Astrocyte of the spinal cord (primary cell): ENCODE measurements around the gene MATK.

Experiments
- DNase-seq: peaks from one replicate; pipeline ENCODE4 v3.0.0; 2011; ENCODE audit warnings: low read depth, low spot score
- H3K4me3 ChIP-seq: 2 replicates; pipeline ENCODE4 v1.5.1; 2011; ENCODE audit warnings: low read depth, mild to moderate bottlenecking, low read length, moderate library complexity
- CTCF ChIP-seq: IDR thresholded peaks from 2 replicates; pipeline ENCODE4 v1.5.1; 2012; ENCODE audit warnings: low read depth, mild to moderate bottlenecking, low read length, inconsistent platforms
- in situ Hi-C: cut with HindIII; loops from 2 replicates; pipeline ENCODE4 v1.10.0; 2017; ENCODE audit warnings: low sequenced_read_pairs

Gene MATK

GRCh38 chr19:3773814-3774515 lies 12.2 kb downstream of the MATK start:
- no peak for TF ChIP-seq CTCF
- no peak overlapping the region for H3K4me3 ChIP-seq
- in situ Hi-C loops, result no loop called here
- DNase-seq, result no peak

DNA sequence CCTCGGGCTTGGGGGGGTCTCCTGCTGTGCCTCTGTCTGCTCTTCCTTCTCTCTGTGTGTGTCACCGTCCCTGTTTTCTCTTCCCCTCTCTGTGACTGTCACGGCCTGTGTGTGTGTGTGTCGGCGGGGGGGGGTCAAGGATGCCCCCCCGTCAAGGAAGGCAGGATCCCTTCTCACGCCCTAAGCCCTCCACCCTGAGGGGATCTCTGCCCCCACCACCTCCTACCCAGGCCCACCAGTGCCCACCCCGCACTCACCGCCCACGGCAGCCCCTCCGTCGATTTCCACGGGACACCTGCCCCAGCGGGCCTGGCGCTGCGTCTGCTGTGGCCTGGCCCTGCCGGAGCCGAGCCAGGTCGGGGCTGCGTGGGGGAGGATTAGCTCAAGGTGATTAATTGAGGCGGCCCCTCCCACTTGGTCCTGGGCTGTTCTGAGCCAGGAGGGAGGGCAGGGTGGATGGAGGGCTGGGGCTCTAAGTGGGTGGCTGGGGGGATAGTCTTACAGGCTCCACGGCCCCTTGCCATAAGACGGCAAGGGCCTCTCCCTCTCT lies 14.2 kb downstream of the MATK start, which contains the start of gene RAX2:
Gene RAX2 (minus strand): TSS at position 323 of the 550 bp plus-strand sequence. CDS start 486 bp downstream, outside the sequence.
- in situ Hi-C loops, result no loop called here
- no peak within 1 kb of the TSS for H3K4me3 ChIP-seq
- no peak for DNase-seq
- no peak for TF ChIP-seq CTCF

DNA sequence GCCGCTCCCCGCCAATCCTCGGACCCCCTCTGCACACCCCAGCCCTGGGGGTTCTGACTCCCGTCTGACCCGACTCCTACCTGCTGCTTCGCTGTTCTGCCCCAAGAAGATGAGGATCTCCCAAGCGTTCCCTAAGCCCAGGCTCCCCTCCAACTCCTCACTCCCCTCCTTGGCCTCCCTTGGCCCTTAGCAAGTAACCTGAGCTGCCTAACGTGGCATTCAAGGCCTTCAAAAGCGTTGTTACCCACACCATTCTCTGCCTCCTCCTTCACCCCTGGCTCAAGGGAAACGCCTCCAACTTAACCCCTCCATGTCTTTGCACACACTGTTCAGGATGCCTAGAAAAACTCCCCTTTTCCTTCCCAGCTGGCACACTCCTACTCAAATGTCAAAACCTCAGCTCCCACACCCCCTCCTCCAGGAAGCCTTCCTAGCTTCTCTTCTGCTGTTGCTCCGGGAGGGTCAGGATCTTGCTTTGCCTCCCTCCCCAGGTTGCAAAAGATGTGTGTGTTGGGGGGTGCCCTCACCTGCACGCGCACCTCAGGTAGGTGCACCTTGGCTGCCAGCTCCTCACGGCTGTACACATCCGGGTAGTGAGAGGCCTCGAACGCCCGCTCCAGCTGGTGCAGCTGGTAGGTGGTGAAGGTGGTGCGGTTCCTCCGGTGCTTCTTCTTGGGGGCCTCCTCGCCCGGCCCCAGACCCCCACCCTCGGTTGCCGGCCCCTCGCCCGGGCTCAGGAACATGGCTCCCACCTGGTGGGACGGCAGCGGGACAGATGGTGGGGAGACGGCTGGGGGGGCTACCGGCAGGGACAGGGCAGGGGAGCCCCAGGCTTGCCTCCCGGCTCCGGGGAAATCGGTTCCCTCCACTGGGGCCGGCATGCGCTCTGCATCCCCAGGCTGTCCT lies 14.9 kb downstream of the MATK start:
- H3K4me3 ChIP-seq, result no peak overlapping the region
- in situ Hi-C loops, result no loop called here
- no peak for TF ChIP-seq CTCF
- no peak for DNase-seq

DNA sequence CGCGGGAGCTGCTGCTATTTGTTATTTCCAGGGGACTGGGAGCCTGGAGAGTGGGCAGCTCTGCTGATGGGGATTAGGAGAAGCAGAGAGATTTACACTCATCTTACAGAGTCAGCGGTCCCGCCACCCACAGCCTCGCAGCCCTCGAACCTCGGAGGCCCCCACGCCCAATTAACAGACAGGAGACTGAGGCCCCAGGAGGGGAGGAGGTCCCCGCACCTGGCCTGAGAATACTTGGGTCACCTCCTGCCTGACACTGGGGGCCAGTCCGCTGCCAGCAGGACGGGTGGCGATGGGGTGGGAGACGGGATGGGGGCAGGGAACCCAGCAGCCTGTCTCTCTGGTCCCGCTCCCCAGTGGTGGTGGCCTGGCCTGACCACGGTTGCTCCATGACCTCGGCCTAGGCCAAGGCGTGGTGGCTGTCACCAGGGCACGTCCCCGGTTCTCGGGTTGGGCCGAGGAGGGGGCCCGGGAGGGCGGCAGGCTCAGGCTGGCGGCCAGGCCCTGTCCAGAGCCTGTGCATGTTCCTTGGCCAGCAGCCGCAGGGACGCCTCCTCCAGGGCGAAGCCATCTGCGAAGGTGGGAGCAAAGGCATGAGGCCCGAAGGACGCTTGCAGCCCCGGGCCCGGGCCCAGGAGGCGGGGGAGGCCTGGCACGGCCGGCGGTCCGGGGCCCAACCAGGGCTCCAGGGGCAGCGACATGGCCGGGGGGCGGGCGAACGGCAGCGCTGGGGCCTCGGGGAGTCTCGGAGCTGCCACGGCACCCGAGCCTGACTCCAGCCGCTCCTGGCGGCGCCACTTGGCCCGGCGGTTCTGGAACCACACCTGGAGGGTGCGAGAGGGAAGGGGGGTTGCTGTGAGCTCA lies 15.8 kb downstream of the MATK start:
- in situ Hi-C loops, result no loop called here
- no peak overlapping the region for H3K4me3 ChIP-seq
- no peak for TF ChIP-seq CTCF
- DNase-seq, result no peak

DNA sequence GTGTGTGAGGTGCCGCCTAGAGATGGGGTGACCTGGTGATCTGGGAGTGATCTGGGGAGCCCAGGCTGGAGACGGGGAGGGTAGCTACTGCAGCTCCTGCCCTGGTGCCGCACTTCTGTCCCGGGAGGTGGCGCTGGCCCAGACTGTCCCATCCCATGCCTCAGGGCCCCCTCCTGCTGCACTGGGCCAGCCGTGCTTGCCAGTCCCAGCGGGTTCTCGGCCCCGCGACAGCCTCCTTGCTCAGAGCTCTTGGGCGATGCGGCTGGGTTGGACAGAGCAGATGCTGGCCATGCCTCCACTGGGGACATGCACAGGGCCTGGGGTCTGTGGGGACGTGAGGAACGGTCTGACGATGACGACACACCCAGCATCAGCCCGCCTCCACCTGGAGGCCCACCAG lies 16.7 kb downstream of the MATK start:
- no peak overlapping the region for H3K4me3 ChIP-seq
- no peak for DNase-seq
- TF ChIP-seq CTCF, result no peak
- in situ Hi-C loops, result no loop called here

DNA sequence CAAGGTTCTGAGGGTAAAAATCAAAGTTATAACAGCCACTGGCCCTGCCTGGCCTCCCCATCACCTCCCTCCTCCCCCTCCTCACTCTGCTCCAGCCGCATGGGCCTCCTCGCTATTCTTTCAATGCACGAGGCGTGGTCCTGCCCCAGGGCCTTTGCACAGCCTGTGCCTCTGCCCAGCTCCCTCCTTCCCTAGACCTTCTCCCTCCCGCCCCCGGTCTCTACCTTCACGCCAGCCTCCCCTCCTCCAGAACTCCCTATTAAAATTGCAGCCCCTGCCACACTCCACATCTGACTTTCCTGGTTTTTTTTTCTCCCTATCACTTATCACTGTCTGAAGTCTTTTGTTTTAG lies 17.5 kb downstream of the MATK start:
- DNase-seq, result no peak

More for the DNA sequence above, 17.5 kb downstream of the MATK start:
- TF ChIP-seq CTCF, result no peak
- no peak overlapping the region for H3K4me3 ChIP-seq
- in situ Hi-C loops, result no loop called here
